ENCODE data around the gene KCNH3.

KCNH3 gene

GRCh38 chr12:49563951-49564685 lies 25.3 kb downstream of the KCNH3 start:
- no peak for DNase-seq

- DNase-seq, result no peak
Measured at GRCh38 chr12:49564686-49565405, 26.0 kb downstream of the KCNH3 start.

- DNase-seq, result no peak
Measured at GRCh38 chr12:49565406-49566265, 26.8 kb downstream of the KCNH3 start.

- DNase-seq, result no peak
Measured at GRCh38 chr12:49566361-49566760, 27.5 kb downstream of the KCNH3 start.

GRCh38 chr12:49567302-49567610 lies 28.4 kb downstream of the KCNH3 start:
- no peak for DNase-seq

- peak; percentile 91 for DNase-seq
Measured at GRCh38 chr12:49567611-49568441, 29.0 kb downstream of the KCNH3 start, which contains the start of gene MCRS1. MCRS1 (minus strand) TSS chr12:49568142; CDS start chr12:49566731, 1,411 bp downstream.

- DNase-seq, result no peak
Measured at GRCh38 chr12:49568442-49569162, 29.8 kb downstream of the KCNH3 start.

- DNase-seq, result no peak
Measured at GRCh38 chr12:49577589-49578315, 38.9 kb downstream of the KCNH3 start.

GRCh38 chr12:49578471-49579112 lies 39.8 kb downstream of the KCNH3 start:
- DNase-seq, result no peak

GRCh38 chr12:49580572-49581535 lies 42.0 kb downstream of the KCNH3 start:
- peak; percentile 72 for DNase-seq

- DNase-seq, result no peak
Measured at GRCh38 chr12:49582201-49582600, 43.4 kb downstream of the KCNH3 start.

- no peak for DNase-seq
Measured at GRCh38 chr12:49582850-49583249, 44.0 kb downstream of the KCNH3 start.

GRCh38 chr12:49583366-49584094 lies 44.7 kb downstream of the KCNH3 start:
- peak; percentile 18 for DNase-seq

- no peak for DNase-seq
Measured at GRCh38 chr12:49584591-49584990, 45.8 kb downstream of the KCNH3 start.

GRCh38 chr12:49585477-49586459 lies 46.9 kb downstream of the KCNH3 start:
- DNase-seq, result no peak

GRCh38 chr12:49587174-49587908 lies 48.5 kb downstream of the KCNH3 start:
- DNase-seq, result no peak

All from fibroblast of skin of abdomen (primary cell).